Subcutaneous abdominal adipose tissue (tissue), 5 donors: Measurements from ENCODE around the gene CYGB.

Source experiments
- H3K27ac ChIP-seq: one replicate; pipeline ENCODE4 v1.7.0; 2013; ENCODE audit warnings: low read depth, mild to moderate bottlenecking, inconsistent platforms, low read length, moderate library complexity
- H3K27me3 ChIP-seq, 5 donors: one replicate each; pipeline ENCODE4 v1.7.0; 2013; ENCODE audit warnings: low read length in 5 of 5, inconsistent platforms in 1 of 5; ENCODE audit not compliant: control insufficient read depth in 5 of 5, insufficient read depth in 4 of 5
- H3K36me3 ChIP-seq, 5 donors: one replicate each; pipeline ENCODE4 v1.7.0; 2013; ENCODE audit warnings: low read length in 5 of 5; ENCODE audit not compliant: control insufficient read depth in 5 of 5, insufficient read depth in 5 of 5
- H3K4me1 ChIP-seq, 5 donors: one replicate each; pipeline ENCODE4 v1.7.0; 2013; ENCODE audit warnings: low read length in 5 of 5, mild to moderate bottlenecking in 3 of 5, moderate library complexity in 1 of 5; ENCODE audit not compliant: control insufficient read depth in 5 of 5, insufficient read depth in 5 of 5
- H3K4me3 ChIP-seq, 5 donors: one replicate each; pipeline ENCODE4 v1.7.0; 2013; ENCODE audit warnings: low read length in 5 of 5, low read depth in 1 of 5
- H3K9ac ChIP-seq, 5 donors: one replicate each; pipeline ENCODE4 v1.7.0; 2013; ENCODE audit warnings: low read length in 5 of 5, mild to moderate bottlenecking in 4 of 5, moderate library complexity in 3 of 5
- H3K9me3 ChIP-seq, 5 donors: one replicate each; pipeline ENCODE4 v1.7.0; 2013; ENCODE audit warnings: low read length in 5 of 5; ENCODE audit not compliant: control insufficient read depth in 5 of 5
- donor health status: healthy.
- donor health status: healthy.
- donor health status: healthy.
- donor health status: healthy.
- donor health status: healthy.

CYGB gene

GRCh38 chr17:76501827-76502307 lies 35.6 kb downstream of the CYGB start:
- peaks cover 8 to 63% (median 51%) of the 10 kb centered on the region in 5 donors for H3K4me1 ChIP-seq
- peak overlapping the region; percentile 66 to 80 (median 67) for H3K4me3 ChIP-seq
- H3K27me3 ChIP-seq = peaks cover 0 to 4% (median 4%) of the 10 kb centered on the region in 5 donors
- no peak overlapping the region for H3K27ac ChIP-seq
- peak overlapping the region in 2 of 5 donors; percentile 48 to 64 for H3K9ac ChIP-seq
- no peaks in the 10 kb centered on the region for H3K36me3 ChIP-seq
- H3K9me3 ChIP-seq = no peaks in the 10 kb centered on the region

- H3K36me3 ChIP-seq = no peaks in the 10 kb centered on the region
- H3K9ac ChIP-seq = peak within 1 kb of the TSS in 4 of 5 donors; percentile 52 to 87 (median 84)
- H3K27ac ChIP-seq = peak within 1 kb of the TSS; percentile 29
- peak within 1 kb of the TSS; percentile 66 to 80 (median 67) for H3K4me3 ChIP-seq
- peaks cover 5 to 59% (median 50%) of the 10 kb centered on the region in 5 donors for H3K4me1 ChIP-seq
- H3K27me3 ChIP-seq = no peaks in the 10 kb centered on the region
- H3K9me3 ChIP-seq = no peaks in the 10 kb centered on the region
Measured at GRCh38 chr17:76501018-76501826, 36.3 kb downstream of the CYGB start, which contains the start of gene RHBDF2. TSS of gene RHBDF2 (minus strand) at chr17:76501423. CDS start at chr17:76481524, 19,899 bp downstream.

GRCh38 chr17:76500747-76501017 lies 36.8 kb downstream of the CYGB start:
- H3K36me3 ChIP-seq = no peaks in the 10 kb centered on the region
- H3K9me3 ChIP-seq = no peaks in the 10 kb centered on the region
- peak overlapping the region in 4 of 5 donors; percentile 52 to 87 (median 84) for H3K9ac ChIP-seq
- H3K27ac ChIP-seq = peak overlapping the region; percentile 29
- H3K4me1 ChIP-seq = peaks cover 5 to 65% (median 50%) of the 10 kb centered on the region in 5 donors
- H3K27me3 ChIP-seq = no peaks in the 10 kb centered on the region
- peak overlapping the region; percentile 51 to 80 (median 67) for H3K4me3 ChIP-seq

- Histone ChIP-seq H3K27ac (peak overlapping the region; percentile 29), H3K4me1 (peaks cover 5 to 67% (median 50%) of the 10 kb centered on the region in 5 donors), H3K4me3 (peak overlapping the region; percentile 51 to 80 (median 67)), H3K9me3 (no peaks in the 10 kb centered on the region), H3K27me3 (no peaks in the 10 kb centered on the region), H3K9ac (peak overlapping the region in 4 of 5 donors; percentile 52 to 87 (median 84)), H3K36me3 (no peaks in the 10 kb centered on the region)
Measured at GRCh38 chr17:76500074-76500746, 37.3 kb downstream of the CYGB start.

- Histone ChIP-seq H3K9ac (peak overlapping the region in 2 of 5 donors; percentile 48 to 86), H3K36me3 (no peaks in the 10 kb centered on the region), H3K4me1 (peaks cover 5 to 70% (median 50%) of the 10 kb centered on the region in 5 donors), H3K27me3 (no peaks in the 10 kb centered on the region), H3K4me3 (peak overlapping the region in 2 of 5 donors; percentile 74 to 80), H3K27ac (no peak overlapping the region), H3K9me3 (no peaks in the 10 kb centered on the region)
Measured at GRCh38 chr17:76499267-76499667, 38.2 kb downstream of the CYGB start.

GRCh38 chr17:76498876-76499251 lies 38.6 kb downstream of the CYGB start:
- peaks cover 5 to 74% (median 54%) of the 10 kb centered on the region in 5 donors for H3K4me1 ChIP-seq
- no peaks in the 10 kb centered on the region for H3K36me3 ChIP-seq
- H3K27ac ChIP-seq = peak overlapping the region; percentile 65
- no peaks in the 10 kb centered on the region for H3K9me3 ChIP-seq
- peak overlapping the region in 2 of 5 donors; percentile 74 to 80 for H3K4me3 ChIP-seq
- peak overlapping the region in 3 of 5 donors; percentile 42 to 81 (median 45) for H3K9ac ChIP-seq
- H3K27me3 ChIP-seq = no peaks in the 10 kb centered on the region

- H3K9ac ChIP-seq = peak overlapping the region in 3 of 5 donors; percentile 45 to 81 (median 56)
- H3K27ac ChIP-seq = peak overlapping the region; percentile 65
- H3K27me3 ChIP-seq = peaks cover 0 to under 1% (median 0%) of the 10 kb centered on the region in 5 donors
- no peaks in the 10 kb centered on the region for H3K36me3 ChIP-seq
- H3K4me3 ChIP-seq = peak overlapping the region; percentile 8 to 74 (median 41)
- H3K9me3 ChIP-seq = no peaks in the 10 kb centered on the region
- peaks cover 6 to 81% (median 60%) of the 10 kb centered on the region in 5 donors for H3K4me1 ChIP-seq
Measured at GRCh38 chr17:76497979-76498875, 39.3 kb downstream of the CYGB start.

GRCh38 chr17:76497699-76497978 lies 39.9 kb downstream of the CYGB start:
- H3K9ac ChIP-seq = peak overlapping the region in 3 of 5 donors; percentile 14 to 81 (median 56)
- peak overlapping the region; percentile 8 to 74 (median 41) for H3K4me3 ChIP-seq
- no peaks in the 10 kb centered on the region for H3K9me3 ChIP-seq
- H3K36me3 ChIP-seq = no peaks in the 10 kb centered on the region
- H3K27me3 ChIP-seq = peaks cover 0 to 6% (median 0%) of the 10 kb centered on the region in 5 donors
- peaks cover 7 to 84% (median 66%) of the 10 kb centered on the region in 5 donors for H3K4me1 ChIP-seq
- peak overlapping the region; percentile 65 for H3K27ac ChIP-seq

GRCh38 chr17:76496464-76496863 lies 41.0 kb downstream of the CYGB start:
- no peak overlapping the region for H3K27ac ChIP-seq
- H3K4me1 ChIP-seq = peaks cover 4 to 84% (median 68%) of the 10 kb centered on the region in 5 donors
- peaks cover 0 to 6% (median 0%) of the 10 kb centered on the region in 5 donors for H3K27me3 ChIP-seq
- no peaks in the 10 kb centered on the region for H3K9me3 ChIP-seq
- no peak overlapping the region for H3K4me3 ChIP-seq
- no peaks in the 10 kb centered on the region for H3K36me3 ChIP-seq
- H3K9ac ChIP-seq = no peak overlapping the region
